Panc1 (cell line): ENCODE data around the gene TMEM43.

Experiments
- CTCF ChIP-seq: fragments of 450-650 bp; IDR thresholded peaks from 2 replicates; pipeline ENCODE4 v1.5.1; 2017; ENCODE audit warnings: mild to moderate bottlenecking
- POLR2AphosphoS5 ChIP-seq: IDR thresholded peaks from 2 replicates; pipeline ENCODE4 v1.6.1; 2012; ENCODE audit warnings: mild to moderate bottlenecking, low read depth, low read length, moderate library complexity
- REST ChIP-seq, 2 experiments: IDR thresholded peaks; 2 replicates each; pipeline ENCODE4 v1.6.1; 2011 to 2012; ENCODE audit warnings: low read depth in 2 of 2, control low read depth in 1 of 2, low read length in 1 of 2, mild to moderate bottlenecking in 1 of 2, moderate library complexity in 1 of 2; ENCODE audit not compliant: insufficient read depth in 1 of 2
- TCF7L2 ChIP-seq: IDR thresholded peaks from 2 replicates; pipeline ENCODE4 v1.6.1; 2011; ENCODE audit warnings: mild to moderate bottlenecking, low read depth, low read length, inconsistent platforms

GRCh38 chr3:14139771-14140170, 14.9 kb downstream of the TMEM43 start:
- TF ChIP-seq CTCF (no peak), POLR2AphosphoS5 (no peak), REST (IDR thresholded peaks at IDR 0.05; ENCODE audit: insufficient read depth in 1 of 2, low read depth in 2 of 2, low read length in 1 of 2) (no peak), TCF7L2 (no peak)
